GM23248 (cell line): Measurements from ENCODE around the gene ITGA1. TPM values are rescaled to one million over a fixed set of nuclear protein-coding genes. Genes with fewer than 3 reads are reported as not detected.
A peak's percentile ranks its signal among the peaks of the same experiment; 100 is the strongest.

Source experiments
- DNase-seq: peaks from one replicate; pipeline ENCODE4 v3.0.0-alpha.2; 2015
- H2AFZ ChIP-seq: fragments of 200-600 bp; sonication (generic); 2 replicates; pipeline ENCODE4 v1.6.1; 2016; ENCODE audit warnings: antibody characterized with exemption
- H3F3A ChIP-seq: fragments of 200-600 bp; sonication (generic); 2 replicates; pipeline ENCODE4 v1.6.1; 2016; ENCODE audit warnings: mild to moderate bottlenecking, antibody characterized with exemption, mixed run types; ENCODE audit not compliant: insufficient read depth
- H3K27ac ChIP-seq: fragments of 200-600 bp; sonication (generic); 2 replicates; pipeline ENCODE4 v1.5.1; 2016; ENCODE audit warnings: mild to moderate bottlenecking
- H3K27me3 ChIP-seq: fragments of 200-600 bp; sonication (generic); replicated peaks from 2 replicates; pipeline ENCODE4 v1.6.1; 2016; ENCODE audit warnings: mild to moderate bottlenecking; ENCODE audit not compliant: insufficient read depth
- H3K36me3 ChIP-seq: fragments of 200-600 bp; sonication (generic); 2 replicates; pipeline ENCODE4 v1.6.1; 2016; ENCODE audit warnings: low read depth, mild to moderate bottlenecking
- H3K4me1 ChIP-seq: fragments of 200-600 bp; sonication (generic); 2 replicates; pipeline ENCODE4 v1.6.1; 2016; ENCODE audit warnings: mild to moderate bottlenecking; ENCODE audit not compliant: insufficient read depth
- H3K4me2 ChIP-seq: fragments of 200-600 bp; sonication (generic); one replicate; pipeline ENCODE4 v1.6.1; 2016; ENCODE audit warnings: mild to moderate bottlenecking; ENCODE audit not compliant: unreplicated experiment
- H3K4me3 ChIP-seq: fragments of 200-600 bp; sonication (generic); 2 replicates; pipeline ENCODE4 v1.5.1; 2016; ENCODE audit warnings: mild to moderate bottlenecking
- H3K79me2 ChIP-seq: fragments of 200-600 bp; sonication (generic); 2 replicates; pipeline ENCODE4 v1.6.1; 2016; ENCODE audit warnings: mild to moderate bottlenecking; ENCODE audit not compliant: insufficient read depth
- H3K9ac ChIP-seq: fragments of 200-600 bp; sonication (generic); 2 replicates; pipeline ENCODE4 v1.6.1; 2016; ENCODE audit warnings: mild to moderate bottlenecking
- H3K9me2 ChIP-seq: fragments of 200-600 bp; sonication (generic); 2 replicates; pipeline ENCODE4 v1.6.1; 2016; ENCODE audit warnings: mixed run types, mild to moderate bottlenecking, moderate library complexity; ENCODE audit not compliant: insufficient read depth
- H3K9me3 ChIP-seq: fragments of 200-600 bp; sonication (generic); one replicate; pipeline ENCODE4 v1.6.1; 2017; ENCODE audit warnings: low read depth
- H4K20me1 ChIP-seq: fragments of 200-600 bp; sonication (generic); 2 replicates; pipeline ENCODE4 v1.6.0; 2016; ENCODE audit not compliant: insufficient read depth
- EZH2 ChIP-seq: fragments of 200-600 bp; sonication (generic); IDR thresholded peaks from 2 replicates; pipeline ENCODE4 v1.6.1; 2018; ENCODE audit warnings: antibody characterized with exemption, mild to moderate bottlenecking; ENCODE audit not compliant: insufficient read depth, poor library complexity, severe bottlenecking
- EZH2phosphoT487 ChIP-seq: fragments of 200-600 bp; sonication (generic); IDR thresholded peaks from 2 replicates; pipeline ENCODE4 v1.6.1; 2018; ENCODE audit warnings: antibody characterized with exemption, moderate library complexity, mild to moderate bottlenecking, low read depth; ENCODE audit not compliant: insufficient read depth
- WGBS, 2 experiments: methylation state at CpG; one replicate each; pipeline ENCODE4 v1.1.6; 2015 to 2017; ENCODE audit warnings: low lambda C conversion rate in 2 of 2, low coverage in 1 of 2; ENCODE audit errors: missing lambda C conversion rate in 2 of 2; 5-methylcytosine and 5-hydroxymethylcytosine counted together
- in situ Hi-C: fragments of 300-500 bp; cut with MboI; formaldehyde crosslinking; loops from 2 replicates; pipeline ENCODE4 v1.15.0; 2020
- polyA plus RNA-seq: library from polyadenylated mRNA; unstranded; fragments of >200 nt; fragmentation: Nextera tagmentation; extraction: Ambion mirVana; gene quantifications from 2 replicates; pipeline ENCODE4 v1.2.1, GENCODE V29; 2016
- total RNA-seq: library from RNA; depleted of rRNA; stranded (reverse); fragments of >200 nt; shearing (Covaris generic); gene quantifications from 2 replicates; pipeline ENCODE4 v1.2.3, GENCODE V29; 2014

Gene ITGA1
- total and polyA plus RNA-seq, 2 experiments from 2014 or later: 8.9 to 18.4 TPM

DNA sequence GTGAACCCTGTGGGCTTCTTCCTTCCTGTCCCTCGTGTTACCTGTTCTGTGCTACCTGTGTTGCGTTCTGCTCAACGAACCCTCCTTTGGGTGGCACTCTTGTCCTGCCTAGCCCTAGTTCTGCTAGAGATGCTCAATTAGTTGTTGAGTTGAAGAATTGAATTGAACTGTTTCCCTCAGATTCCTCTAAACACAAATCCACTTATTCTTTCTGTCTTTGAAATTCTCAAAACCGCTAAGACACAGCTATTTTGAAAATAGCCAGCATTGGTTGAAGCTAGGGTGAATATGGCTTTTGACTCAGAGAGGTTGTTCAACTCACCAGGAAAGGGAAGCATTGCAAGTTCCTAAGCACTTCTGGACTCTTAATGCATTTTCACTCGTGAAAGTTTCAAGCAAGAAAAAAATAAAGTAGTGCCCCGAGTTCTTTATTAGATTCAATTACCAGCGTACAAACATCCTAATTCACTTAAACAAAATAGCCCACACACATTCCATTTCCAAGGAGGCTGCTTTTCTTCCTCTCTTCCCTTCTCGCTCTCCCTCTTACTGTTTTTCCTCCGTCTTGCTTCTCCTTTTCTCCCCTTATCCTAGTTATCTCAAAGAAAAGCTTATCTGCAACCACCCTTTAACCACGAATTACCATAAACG, 642 bp upstream of the ITGA1 start:
- peaks cover 27% of the 10 kb centered on the region for H3K79me2 ChIP-seq
- in situ Hi-C loops: loop anchor here (25.0 kb wide), 1 partner anchor 125 kb away; no protein-coding TSS in a partner anchor
- peak overlapping the region; percentile 93 for H2AFZ ChIP-seq
- no peaks in the 10 kb centered on the region for H3K9me3 ChIP-seq
- H3K4me2 ChIP-seq: peak overlapping the region; percentile 79
- H3K36me3 ChIP-seq: no peaks in the 10 kb centered on the region
- 13 to 14% methylated on average over 11 of the region's 11 CpGs for WGBS, 2 experiments
- no peaks in the 10 kb centered on the region for H3K9me2 ChIP-seq
- peaks cover 29% of the 10 kb centered on the region for H3K4me1 ChIP-seq
- peak overlapping the region; percentile 85 for H3K4me3 ChIP-seq
- peak overlapping the region; percentile 86 for H3K9ac ChIP-seq
- 0 out of 2 replicates have a peak overlapping the region, but pooled peaks have one; percentile 79 for H3K27ac ChIP-seq
- H4K20me1 ChIP-seq: no peaks in the 10 kb centered on the region
- no peaks in the 10 kb centered on the region for H3K27me3 ChIP-seq
- no peak for TF ChIP-seq EZH2
- TF ChIP-seq EZH2phosphoT487: no peak
- peak; percentile 57 for DNase-seq
- H3F3A ChIP-seq: peaks cover 27% of the 10 kb centered on the region

DNA sequence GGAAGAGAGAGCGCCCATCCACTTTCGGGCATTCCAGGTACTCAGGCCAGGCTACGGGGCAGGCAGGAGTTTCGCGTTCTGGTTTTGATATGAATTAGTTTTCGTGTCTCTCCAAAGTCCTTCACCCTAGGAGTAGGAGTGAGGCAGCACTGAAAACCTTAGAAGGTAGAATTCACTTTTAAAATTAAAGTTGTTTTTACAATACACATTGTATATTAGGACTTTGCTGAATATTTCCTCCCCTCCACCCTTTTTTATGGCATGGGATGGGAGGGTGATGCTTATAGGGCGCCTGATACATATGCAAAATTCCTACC, 747 bp downstream of the ITGA1 start:
- no peaks in the 10 kb centered on the region for H4K20me1 ChIP-seq
- WGBS, 2 experiments: 0 to 3% methylated on average over 6 to 7 of the region's 7 CpGs
- peak overlapping the region; percentile 86 for H3K9ac ChIP-seq
- H3K27me3 ChIP-seq: no peaks in the 10 kb centered on the region
- H3K4me3 ChIP-seq: peak overlapping the region; percentile 85
- in situ Hi-C loops: loop anchor here (25.0 kb wide), 1 partner anchor 124 kb away; no protein-coding TSS in a partner anchor
- H3K4me2 ChIP-seq: peak overlapping the region; percentile 79
- H3K36me3 ChIP-seq: no peaks in the 10 kb centered on the region
- no peaks in the 10 kb centered on the region for H3K9me2 ChIP-seq
- peaks cover 26% of the 10 kb centered on the region for H3F3A ChIP-seq
- H3K79me2 ChIP-seq: peaks cover 37% of the 10 kb centered on the region
- TF ChIP-seq EZH2phosphoT487 (no peak), EZH2 (no peak)
- H3K27ac ChIP-seq: peak overlapping the region; percentile 79
- H2AFZ ChIP-seq: peak overlapping the region; percentile 93
- no peak for DNase-seq
- no peaks in the 10 kb centered on the region for H3K9me3 ChIP-seq
- peaks cover 20% of the 10 kb centered on the region for H3K4me1 ChIP-seq

DNA sequence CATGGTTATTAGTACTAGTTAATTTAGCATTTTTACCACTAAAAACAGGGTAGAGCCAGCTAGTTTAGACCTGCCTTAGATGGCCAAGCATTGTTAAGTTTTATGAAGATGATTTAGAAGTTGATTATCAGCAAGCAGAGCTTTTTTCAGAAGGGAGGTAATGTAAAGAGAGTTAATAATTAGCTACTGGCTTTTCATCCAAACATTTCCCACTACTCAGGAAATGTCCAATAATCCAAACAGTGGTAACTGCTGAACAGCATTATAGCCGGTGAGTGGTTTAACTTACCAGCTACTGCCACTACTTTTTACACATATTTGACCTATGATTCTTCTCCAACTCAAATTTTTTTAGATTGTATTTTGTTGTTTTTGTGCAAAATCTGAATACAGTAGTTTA, 1.7 kb downstream of the ITGA1 start:
- Histone ChIP-seq H4K20me1 (no peaks in the 10 kb centered on the region), H2AFZ (no peak overlapping the region), H3K79me2 (peaks cover 45% of the 10 kb centered on the region), H3K36me3 (no peaks in the 10 kb centered on the region), H3K9ac (no peak overlapping the region), H3K4me3 (peak overlapping the region; percentile 85), H3K27ac (no peak overlapping the region), H3K9me3 (no peaks in the 10 kb centered on the region), H3K9me2 (no peaks in the 10 kb centered on the region), H3K4me2 (peak overlapping the region; percentile 79), H3F3A (peaks cover 19% of the 10 kb centered on the region), H3K27me3 (no peaks in the 10 kb centered on the region), H3K4me1 (peaks cover 14% of the 10 kb centered on the region)
- no peak for DNase-seq
- TF ChIP-seq EZH2 (no peak), EZH2phosphoT487 (no peak)
- WGBS, 2 experiments: 55 to 62% methylated on average over 1 of the region's 1 CpG
- in situ Hi-C loops: loop anchor here (25.0 kb wide), 1 partner anchor 123 kb away; no protein-coding TSS in a partner anchor

DNA sequence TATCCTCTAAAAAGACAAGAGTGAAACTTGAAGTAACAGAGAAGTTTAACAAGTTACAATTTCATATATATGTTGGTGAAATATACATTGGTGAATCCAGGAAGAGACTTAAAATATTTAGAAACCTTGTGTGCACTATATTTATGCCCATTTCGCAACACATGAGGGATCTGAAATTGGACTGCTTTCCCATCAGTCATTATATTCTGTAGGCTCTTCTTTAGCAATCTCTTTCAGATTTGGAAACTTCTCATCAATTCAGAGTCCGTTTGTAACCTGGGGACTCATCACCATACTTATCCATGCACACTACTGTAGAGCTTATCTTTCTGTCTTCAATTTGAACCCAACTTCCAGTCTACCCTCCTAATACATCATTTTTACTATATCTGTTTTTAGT, 2.1 kb downstream of the ITGA1 start:
- Histone ChIP-seq H3K9me3 (no peaks in the 10 kb centered on the region), H2AFZ (no peak overlapping the region), H3K9me2 (no peaks in the 10 kb centered on the region), H3K79me2 (peaks cover 49% of the 10 kb centered on the region), H3K27me3 (no peaks in the 10 kb centered on the region), H3K4me2 (peak overlapping the region; percentile 79), H3F3A (peaks cover 19% of the 10 kb centered on the region), H3K27ac (no peak overlapping the region), H4K20me1 (no peaks in the 10 kb centered on the region), H3K4me3 (peak overlapping the region; percentile 85; the same call in 1 of the 2 replicates), H3K9ac (no peak overlapping the region), H3K4me1 (peaks cover 14% of the 10 kb centered on the region), H3K36me3 (no peaks in the 10 kb centered on the region)
- 95 to 97% methylated on average over 2 of the region's 2 CpGs for WGBS, 2 experiments
- in situ Hi-C loops: loop anchor here (25.0 kb wide), 1 partner anchor 122 kb away; no protein-coding TSS in a partner anchor
- DNase-seq: no peak
- TF ChIP-seq EZH2 (no peak), EZH2phosphoT487 (no peak)
